Germinal center (tissue), 1 donor: ENCODE data around the gene GAK.
"Not testable (repeated sequence)": the region's sequence is repeated elsewhere in the genome, so short reads cannot be mapped to it uniquely, and the experiment has no call there.

Source experiments
- DNase-seq: peaks from one replicate; pipeline ENCODE4 v3.0.0; 2012; ENCODE audit warnings: mixed read lengths, low spot score

GAK gene

DNA sequence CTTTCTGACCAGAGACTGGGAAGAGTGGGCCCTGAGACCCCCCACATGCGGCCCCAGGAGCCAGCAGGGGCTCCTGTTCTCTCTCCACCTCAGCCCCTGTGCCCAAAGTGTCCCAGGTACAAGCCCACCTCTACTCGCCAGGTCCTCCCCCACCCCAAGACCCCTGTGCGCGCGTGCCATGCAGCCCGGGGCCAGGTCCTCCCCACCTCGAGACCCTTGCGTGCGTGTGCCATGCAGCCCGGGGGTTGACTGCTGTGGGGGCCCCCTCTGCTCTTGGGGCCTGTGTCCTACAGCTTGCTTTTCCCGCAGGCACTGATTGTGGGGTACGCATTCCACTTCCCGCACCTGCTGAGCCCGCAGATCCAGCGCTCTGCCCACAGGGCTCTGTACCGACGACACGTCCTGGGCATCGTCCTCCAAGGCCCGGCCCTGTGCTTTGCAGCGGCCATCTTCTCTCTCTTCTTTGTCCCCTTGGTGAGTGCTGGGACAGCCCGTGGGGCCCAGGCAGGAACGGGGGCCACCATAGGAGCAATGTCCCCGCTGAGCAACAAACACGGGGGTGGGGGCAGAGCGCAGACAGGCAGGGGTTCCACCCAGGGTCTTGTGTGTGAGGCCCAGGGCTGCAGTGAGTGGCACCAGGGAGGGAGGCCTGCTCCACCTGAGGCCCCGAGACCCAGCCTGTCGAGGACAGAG is 20.9 kb upstream of the GAK start:
- DNase-seq: no peak

DNA sequence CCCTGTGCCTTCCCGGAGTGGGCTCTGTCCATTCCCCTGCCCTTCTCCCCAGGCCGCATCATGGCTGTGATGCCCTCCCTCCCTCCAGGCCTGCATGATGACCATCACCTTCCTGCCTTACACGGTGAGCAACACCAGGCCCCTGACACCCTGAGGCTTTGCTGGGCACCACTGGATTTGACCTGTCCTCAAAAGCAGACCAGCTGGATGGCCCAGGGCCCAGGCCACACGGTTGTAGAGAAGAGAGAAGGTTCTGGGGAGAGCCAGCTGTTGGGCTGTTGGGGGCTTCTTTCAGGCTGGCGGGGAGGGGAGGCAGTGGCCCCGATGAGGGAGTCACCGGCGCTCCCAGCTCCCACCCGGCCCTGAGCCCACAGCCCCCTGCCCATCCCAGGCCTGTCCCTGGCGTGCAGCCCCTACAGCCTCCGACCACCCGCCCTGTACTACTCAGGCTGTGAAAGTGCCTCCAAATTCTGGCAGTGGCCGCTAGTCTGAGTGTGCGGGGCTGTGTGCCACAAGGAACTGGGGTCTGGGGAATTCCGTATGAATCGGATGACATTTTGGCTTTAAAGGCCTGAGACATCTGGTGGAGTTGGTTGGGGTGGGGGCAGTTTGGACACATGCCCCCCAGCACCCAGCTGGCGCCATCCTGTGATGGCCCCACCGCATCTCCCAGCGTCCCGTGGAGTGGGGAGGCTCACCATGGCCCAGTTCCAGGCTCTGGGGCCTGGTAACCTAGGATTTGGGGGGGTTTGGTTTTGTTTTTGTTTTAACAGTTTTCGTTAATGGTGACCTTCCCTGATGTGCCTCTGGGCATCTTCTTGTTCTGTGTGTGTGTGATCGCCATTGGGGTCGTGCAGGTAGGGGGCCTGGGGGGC is 19.7 kb upstream of the GAK start:
- no peak for DNase-seq

- DNase-seq: no peak
Observed at GRCh38 chr4:951186-951585, 19.1 kb upstream of the GAK start.

- no peak for DNase-seq
Observed at GRCh38 chr4:950136-951020, 18.3 kb upstream of the GAK start.

GRCh38 chr4:949656-950055 is 17.5 kb upstream of the GAK start:
- no peak for DNase-seq

GRCh38 chr4:948936-949300 is 16.8 kb upstream of the GAK start:
- DNase-seq: no peak

- DNase-seq: no peak
Observed at GRCh38 chr4:948101-948935, 16.2 kb upstream of the GAK start.

- DNase-seq: no peak
Observed at GRCh38 chr4:947491-947971, 15.4 kb upstream of the GAK start.

DNA sequence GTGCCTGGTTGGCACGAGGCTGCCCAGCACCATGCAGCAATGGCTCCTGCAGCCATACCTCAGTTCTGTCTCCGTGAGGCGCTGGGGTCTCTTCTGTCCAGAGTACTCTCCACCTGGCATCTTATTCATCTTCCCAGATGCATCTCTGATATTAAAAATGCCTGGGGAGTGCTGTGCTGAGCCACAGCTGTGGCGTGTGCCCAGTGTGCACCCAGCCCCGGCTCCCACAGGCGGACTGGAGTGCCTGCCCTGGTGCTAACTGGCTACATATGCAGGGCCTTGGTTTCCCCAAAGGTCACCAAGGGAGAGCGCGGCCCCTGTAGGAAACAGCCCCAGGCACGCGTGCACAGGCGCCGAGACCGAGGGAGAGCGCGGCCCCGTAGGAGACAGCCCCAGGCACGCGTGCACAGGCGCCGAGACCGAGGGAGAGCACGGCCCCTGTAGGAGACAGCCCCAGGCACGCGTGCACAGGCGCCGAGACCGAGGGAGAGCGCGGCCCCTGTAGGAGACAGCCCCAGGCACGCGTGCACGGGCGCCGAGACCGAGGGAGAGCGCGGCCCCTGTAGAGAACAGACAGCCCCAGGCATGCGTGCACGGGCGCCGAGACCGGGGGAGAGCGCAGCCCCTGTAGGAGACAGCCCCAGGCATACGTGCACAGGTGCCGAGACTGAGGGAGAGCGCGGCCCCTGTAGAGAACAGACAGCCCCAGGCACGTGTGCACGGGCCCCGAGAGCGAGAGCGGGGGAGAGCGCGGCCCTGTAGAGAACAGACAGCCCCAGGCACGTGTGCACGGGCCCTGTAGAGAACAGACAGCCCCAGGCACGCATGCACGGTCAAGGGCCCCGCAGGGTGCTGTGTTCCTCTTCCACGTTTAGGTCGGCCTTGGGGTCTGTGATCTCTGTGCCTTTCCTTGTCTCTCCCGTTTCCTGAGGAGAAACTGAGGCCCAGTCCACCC is 14.7 kb upstream of the GAK start:
- no peak for DNase-seq

- no peak for DNase-seq
Observed at GRCh38 chr4:946103-946450, 14.0 kb upstream of the GAK start.

DNA sequence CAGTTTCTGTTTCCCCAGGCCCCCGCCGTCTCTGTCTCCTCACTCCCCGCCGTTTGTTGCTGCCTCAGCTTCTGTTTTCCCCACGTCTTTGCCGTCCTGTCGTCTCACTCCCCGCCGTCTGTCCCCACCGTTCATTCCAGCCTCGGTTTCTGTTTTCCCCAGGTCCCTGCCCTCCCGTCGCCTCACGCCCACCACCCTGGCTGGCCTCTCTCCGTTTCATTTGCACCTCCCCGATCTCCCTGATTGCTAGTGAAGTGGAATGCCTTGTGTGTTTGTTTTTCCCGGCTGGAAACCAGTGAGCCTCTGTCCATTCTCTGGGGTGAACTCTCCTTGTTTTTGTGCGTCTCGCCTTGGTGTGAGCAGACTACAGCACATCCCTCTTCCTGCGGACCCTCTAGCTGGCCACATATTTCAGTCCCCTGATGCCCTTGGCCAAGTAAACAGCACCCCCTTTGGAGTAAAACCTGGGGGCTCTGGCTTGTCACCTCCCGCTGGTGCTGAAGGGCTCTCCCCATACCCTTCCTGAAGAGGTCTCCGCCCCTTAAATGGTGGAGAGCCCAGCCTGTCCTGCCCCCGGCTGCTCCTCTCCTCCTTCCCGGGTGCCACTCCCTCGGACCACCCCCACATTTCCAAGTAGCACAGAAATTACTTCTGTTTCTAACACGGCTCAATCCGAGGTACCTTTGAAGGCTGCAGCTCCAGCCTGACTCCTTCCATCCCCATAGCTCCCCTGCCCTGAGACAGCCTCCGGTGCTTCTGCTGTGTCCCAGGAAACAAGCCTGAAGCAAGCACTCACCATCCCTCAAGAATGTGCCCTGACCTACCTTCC is 13.4 kb upstream of the GAK start:
- DNase-seq: no peak

GRCh38 chr4:939508-939907 is 7.4 kb upstream of the GAK start:
- DNase-seq: not testable (repeated sequence)

DNA sequence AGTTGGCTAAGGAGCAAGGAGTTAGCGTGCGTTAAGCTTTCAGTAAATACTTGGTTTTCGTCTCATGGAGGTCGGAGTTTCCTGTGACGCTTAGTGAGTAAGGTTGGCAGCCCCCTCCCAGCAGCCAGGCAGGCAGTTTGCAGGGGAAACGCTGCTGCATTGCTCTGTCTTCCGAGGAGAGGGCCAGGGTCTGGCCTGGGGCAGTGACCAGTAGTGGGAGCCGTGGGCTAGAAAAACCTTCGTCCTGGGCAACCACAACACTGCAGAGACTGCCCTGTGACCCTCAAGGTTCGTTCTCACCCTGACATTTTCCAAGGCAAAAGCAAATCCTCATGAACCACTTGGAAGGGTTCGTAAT is 576 bp upstream of the GAK start:
- no peak for DNase-seq

DNA sequence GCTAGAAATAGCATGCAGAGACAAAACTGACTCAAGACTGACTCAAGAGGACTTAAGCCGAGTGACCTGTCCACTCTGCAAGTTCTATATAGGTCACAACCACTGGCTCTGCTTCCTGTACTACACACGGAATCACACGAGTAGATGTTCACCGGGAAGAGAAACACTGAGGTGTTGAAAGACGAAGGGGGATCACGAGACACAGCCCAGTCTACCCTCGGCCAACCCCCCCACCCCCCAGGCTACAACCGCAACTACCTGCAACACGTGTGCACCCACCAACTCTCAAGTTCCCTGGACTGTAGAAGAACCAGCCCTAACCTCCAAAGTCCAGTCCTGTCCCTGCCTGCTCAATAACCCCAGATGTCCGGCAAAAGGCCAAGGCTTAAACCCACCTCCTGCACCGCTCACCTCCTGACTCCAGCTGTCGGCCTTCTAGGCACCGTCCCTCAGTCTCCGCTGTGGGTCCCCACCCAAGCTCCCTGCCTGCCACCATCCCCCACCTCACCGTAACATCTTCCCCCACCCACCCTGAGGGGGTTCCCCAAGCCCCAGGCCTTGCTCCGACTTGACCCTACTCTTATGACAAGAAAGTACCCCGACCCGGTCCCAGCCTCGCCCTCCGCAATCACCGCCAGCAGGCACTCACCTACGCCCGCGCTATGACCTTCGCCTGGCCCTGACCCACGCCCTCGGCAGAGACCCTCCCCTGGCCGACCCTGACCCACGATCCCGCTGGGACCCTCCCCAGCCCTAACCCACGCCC is 739 bp downstream of the GAK start:
- no peak for DNase-seq

DNA sequence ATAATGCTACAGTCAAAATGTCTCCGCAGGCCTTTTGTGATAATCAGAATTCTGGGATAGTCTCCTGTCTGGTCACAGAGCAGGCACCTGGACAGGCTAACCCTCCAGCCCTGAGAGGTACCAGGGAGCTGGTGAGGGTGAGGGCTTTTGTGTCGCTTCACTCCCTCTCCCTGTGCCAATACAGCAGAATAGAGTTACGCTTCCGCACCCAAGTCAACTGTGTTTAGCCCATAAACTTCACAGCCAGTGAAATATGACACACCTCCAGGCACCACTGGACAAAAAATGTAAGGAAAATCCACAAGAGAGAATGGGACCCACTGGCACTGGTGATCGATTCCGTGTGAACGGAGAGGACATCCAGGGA is 1.3 kb downstream of the GAK start:
- no peak for DNase-seq

GRCh38 chr4:930028-930551 is 2.0 kb downstream of the GAK start:
- no peak for DNase-seq

GRCh38 chr4:929096-929765 is 2.9 kb downstream of the GAK start:
- no peak for DNase-seq

DNA sequence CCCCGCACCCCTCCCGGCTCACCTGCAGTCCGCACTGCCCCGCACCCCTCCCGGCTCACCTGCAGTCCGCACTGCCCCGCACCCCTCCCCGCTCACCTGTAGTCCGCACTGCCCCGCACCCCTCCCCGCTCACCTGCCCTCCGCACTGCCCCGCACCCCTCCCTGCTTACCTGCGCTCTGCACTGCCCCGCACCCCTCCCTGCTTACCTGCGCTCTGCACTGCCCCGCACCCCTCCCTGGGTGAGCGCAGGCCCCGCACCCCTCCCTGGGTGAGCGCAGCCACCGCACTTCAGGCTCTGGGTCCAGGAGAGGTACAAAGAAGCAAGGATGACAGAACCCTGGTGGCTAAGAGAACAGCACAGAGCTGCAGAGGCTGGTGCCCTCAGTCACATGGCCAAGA is 4.5 kb downstream of the GAK start:
- DNase-seq: not testable (repeated sequence)
